Measurements from ENCODE around the gene EYA2. TPM values are rescaled to one million over a fixed set of nuclear protein-coding genes. Genes with fewer than 3 reads are reported as not detected.

The EYA2 gene
- total and polyA plus RNA-seq, 2 donors from 2014 or later = 2.6 to 7.9 TPM

- Histone ChIP-seq H3K4me1 (ENCODE audit: control insufficient read depth in 2 of 3, insufficient read depth in 2 of 3, low read depth in 1 of 3, low read length in 3 of 3) (peaks cover 0 to 7% (median 0%) of the 10 kb centered on the region in 3 donors), H3K27ac (ENCODE audit: low read depth in 2 of 2, low read length in 2 of 2) (no peak overlapping the region), H3K4me3 (ENCODE audit: low read length in 3 of 3) (no peak overlapping the region), H3K9ac (ENCODE audit: low read length in 3 of 3) (no peak overlapping the region), H3K36me3 (ENCODE audit: control insufficient read depth in 2 of 3, insufficient read depth in 3 of 3, low read length in 3 of 3) (no peaks in the 10 kb centered on the region), H3K9me3 (ENCODE audit: control insufficient read depth in 2 of 3, insufficient read depth in 1 of 3, low read length in 3 of 3) (no peaks in the 10 kb centered on the region), H3K27me3 (ENCODE audit: control insufficient read depth, insufficient read depth, low read length) (no peaks in the 10 kb centered on the region)
- intact Hi-C loops (cut with DNase I) = no loop called here
- FAIRE-seq (no peak), DNase-seq (no peak)
- TF ChIP-seq CTCF (IDR thresholded peaks at IDR 0.05; ENCODE audit: borderline replicate concordance, extremely low read depth, insufficient read depth) = no peak
Measured at GRCh38 chr20:46933150-46933549, 38.5 kb downstream of the EYA2 start.

- no peak for FAIRE-seq
Measured at GRCh38 chr20:46934746-46935287, 40.2 kb downstream of the EYA2 start.

GRCh38 chr20:46935394-46936017 lies 40.9 kb downstream of the EYA2 start:
- Histone ChIP-seq H3K9ac (ENCODE audit: low read length in 3 of 3) (no peak overlapping the region), H3K27ac (ENCODE audit: low read depth in 2 of 2, low read length in 2 of 2) (no peak overlapping the region), H3K36me3 (ENCODE audit: control insufficient read depth in 2 of 3, insufficient read depth in 3 of 3, low read length in 3 of 3) (no peaks in the 10 kb centered on the region), H3K27me3 (ENCODE audit: control insufficient read depth, insufficient read depth, low read length) (no peaks in the 10 kb centered on the region), H3K4me3 (ENCODE audit: low read length in 3 of 3) (no peak overlapping the region), H3K9me3 (ENCODE audit: control insufficient read depth in 2 of 3, insufficient read depth in 1 of 3, low read length in 3 of 3) (no peaks in the 10 kb centered on the region), H3K4me1 (ENCODE audit: control insufficient read depth in 2 of 3, insufficient read depth in 2 of 3, low read depth in 1 of 3, low read length in 3 of 3) (no peaks in the 10 kb centered on the region)
- intact Hi-C loops (cut with DNase I) = no loop called here
- DNase-seq = no peak
- no peak for TF ChIP-seq CTCF (IDR thresholded peaks at IDR 0.05; ENCODE audit: borderline replicate concordance, extremely low read depth, insufficient read depth)
- no peak for FAIRE-seq

More at GRCh38 chr20:46934746-46935287, 40.2 kb downstream of the EYA2 start:
- Histone ChIP-seq H3K4me3 (ENCODE audit: low read length in 3 of 3) (no peak overlapping the region), H3K4me1 (ENCODE audit: control insufficient read depth in 2 of 3, insufficient read depth in 2 of 3, low read depth in 1 of 3, low read length in 3 of 3) (no peaks in the 10 kb centered on the region), H3K36me3 (ENCODE audit: control insufficient read depth in 2 of 3, insufficient read depth in 3 of 3, low read length in 3 of 3) (no peaks in the 10 kb centered on the region), H3K27me3 (ENCODE audit: control insufficient read depth, insufficient read depth, low read length) (no peaks in the 10 kb centered on the region), H3K9me3 (ENCODE audit: control insufficient read depth in 2 of 3, insufficient read depth in 1 of 3, low read length in 3 of 3) (no peaks in the 10 kb centered on the region), H3K9ac (ENCODE audit: low read length in 3 of 3) (no peak overlapping the region), H3K27ac (ENCODE audit: low read depth in 2 of 2, low read length in 2 of 2) (no peak overlapping the region)
- TF ChIP-seq CTCF (IDR thresholded peaks at IDR 0.05; ENCODE audit: borderline replicate concordance, extremely low read depth, insufficient read depth) = no peak
- intact Hi-C loops (cut with DNase I) = no loop called here
- DNase-seq = no peak

Data from kidney (tissue), 14 donors.